Measurements from ENCODE around the gene IFITM2.
A peak's percentile ranks its signal among the peaks of the same experiment; 100 is the strongest.

Gene IFITM2

GRCh38 chr11:307766-308708, at the start of gene IFITM2:
Gene IFITM2, plus strand, starts transcription at chr11:307816. Its CDS starts 377 bp downstream, at chr11:308193.
- peak; percentile 45 for DNase-seq (ENCODE audit: low spot score)

GRCh38 chr11:259413-259812, 48.2 kb upstream of the IFITM2 start:
- DNase-seq (ENCODE audit: low spot score), result no peak

GRCh38 chr11:261624-262023, 46.0 kb upstream of the IFITM2 start:
- DNase-seq (ENCODE audit: low spot score), result no peak

- DNase-seq (ENCODE audit: low spot score), result no peak
These were observed 40.8 kb upstream of the IFITM2 start for GRCh38 chr11:266676-267439.

- DNase-seq (ENCODE audit: low spot score), result no peak
These were observed 40.1 kb upstream of the IFITM2 start for GRCh38 chr11:267491-267994.

GRCh38 chr11:268716-269145, 38.9 kb upstream of the IFITM2 start:
- peak; percentile 69 for DNase-seq (ENCODE audit: low spot score)

GRCh38 chr11:269146-269890, 38.3 kb upstream of the IFITM2 start:
- DNase-seq (ENCODE audit: low spot score), result no peak

- DNase-seq (ENCODE audit: low spot score), result no peak
These were observed 36.9 kb upstream of the IFITM2 start for GRCh38 chr11:270451-271318.

- DNase-seq (ENCODE audit: low spot score), result no peak
These were observed 36.3 kb upstream of the IFITM2 start for GRCh38 chr11:271319-271715.

GRCh38 chr11:272195-272930, 35.3 kb upstream of the IFITM2 start:
- DNase-seq (ENCODE audit: low spot score), result no peak

- no peak for DNase-seq (ENCODE audit: low spot score)
These were observed 34.8 kb upstream of the IFITM2 start for GRCh38 chr11:272931-273198.

GRCh38 chr11:276219-276618, 31.4 kb upstream of the IFITM2 start:
- no peak for DNase-seq (ENCODE audit: low spot score)

- no peak for DNase-seq (ENCODE audit: low spot score)
These were observed 29.3 kb upstream of the IFITM2 start, which contains the start of gene NLRP6 for GRCh38 chr11:278001-278951. Gene NLRP6, plus strand, starts transcription at chr11:278407. Its CDS starts 163 bp downstream, at chr11:278570.

- no peak for DNase-seq (ENCODE audit: low spot score)
These were observed 28.3 kb upstream of the IFITM2 start for GRCh38 chr11:279040-279965.

- no peak for DNase-seq (ENCODE audit: low spot score)
These were observed 27.5 kb upstream of the IFITM2 start for GRCh38 chr11:279966-280705.

- no peak for DNase-seq (ENCODE audit: low spot score)
These were observed 26.7 kb upstream of the IFITM2 start for GRCh38 chr11:280706-281485.

Measured in COLO829 (cell line).